ENCODE measurements around the gene PLVAP. TPM values are rescaled to one million over a fixed set of nuclear protein-coding genes. Genes with fewer than 3 reads are reported as not detected.
A peak's percentile ranks its signal among the peaks of the same experiment; 100 is the strongest.

PLVAP gene
- total RNA-seq, 1 donor from 2014 or later: 0.94 TPM

- Mint-ChIP-seq H3K27me3 (ENCODE audit: low read depth) (no peaks in the 10 kb centered on the region), H3K36me3 (peaks cover 6% of the 10 kb centered on the region), H3K4me1 (peaks cover 37% of the 10 kb centered on the region), H3K4me3 (peak overlapping the region; percentile 83), H3K27ac (peak overlapping the region; percentile 93), H3K9me3 (no peaks in the 10 kb centered on the region)
- no peak for TF ChIP-seq CTCF (IDR thresholded peaks at IDR 0.05; ENCODE audit: unreplicated experiment)
- no peak for DNase-seq (ENCODE audit: low spot score in 2 of 2, unreplicated experiment in 2 of 2)
Observed at GRCh38 chr19:17404621-17405249, 27.6 kb upstream of the PLVAP start.

GRCh38 chr19:17404015-17404414 is 26.9 kb upstream of the PLVAP start:
- Mint-ChIP-seq H3K4me1 (peaks cover 37% of the 10 kb centered on the region), H3K36me3 (peaks cover 6% of the 10 kb centered on the region), H3K4me3 (peak overlapping the region; percentile 83), H3K9me3 (no peaks in the 10 kb centered on the region), H3K27ac (peak overlapping the region; percentile 93), H3K27me3 (ENCODE audit: low read depth) (no peaks in the 10 kb centered on the region)
- TF ChIP-seq CTCF (IDR thresholded peaks at IDR 0.05; ENCODE audit: unreplicated experiment): no peak
- no peak for DNase-seq (ENCODE audit: low spot score in 2 of 2, unreplicated experiment in 2 of 2)

- Mint-ChIP-seq H3K36me3 (peaks cover 6% of the 10 kb centered on the region), H3K4me1 (peaks cover 37% of the 10 kb centered on the region), H3K27ac (peak overlapping the region; percentile 93), H3K9me3 (no peaks in the 10 kb centered on the region), H3K27me3 (ENCODE audit: low read depth) (no peaks in the 10 kb centered on the region), H3K4me3 (peak overlapping the region; percentile 83)
- no peak for TF ChIP-seq CTCF (IDR thresholded peaks at IDR 0.05; ENCODE audit: unreplicated experiment)
- DNase-seq (ENCODE audit: low spot score in 2 of 2, unreplicated experiment in 2 of 2): peak in 1 of 2 experiments; percentile 56
Observed at GRCh38 chr19:17402982-17403855, 26.1 kb upstream of the PLVAP start.

- Mint-ChIP-seq H3K4me3 (no peak overlapping the region), H3K4me1 (peaks cover 26% of the 10 kb centered on the region), H3K36me3 (peaks cover 10% of the 10 kb centered on the region), H3K9me3 (no peaks in the 10 kb centered on the region), H3K27me3 (ENCODE audit: low read depth) (no peaks in the 10 kb centered on the region), H3K27ac (no peak overlapping the region)
- DNase-seq (ENCODE audit: low spot score in 2 of 2, unreplicated experiment in 2 of 2): no peak
- TF ChIP-seq CTCF (IDR thresholded peaks at IDR 0.05; ENCODE audit: unreplicated experiment): no peak
Observed at GRCh38 chr19:17401628-17402027, 24.5 kb upstream of the PLVAP start.

GRCh38 chr19:17398902-17399527 is 21.9 kb upstream of the PLVAP start:
- H3K27ac Mint-ChIP-seq: no peak overlapping the region
- no peak overlapping the region for H3K4me3 Mint-ChIP-seq
- H3K27me3 Mint-ChIP-seq (ENCODE audit: low read depth): no peaks in the 10 kb centered on the region
- peaks cover 10% of the 10 kb centered on the region for H3K36me3 Mint-ChIP-seq
- TF ChIP-seq CTCF (IDR thresholded peaks at IDR 0.05; ENCODE audit: unreplicated experiment): no peak
- H3K9me3 Mint-ChIP-seq: no peaks in the 10 kb centered on the region
- H3K4me1 Mint-ChIP-seq: peaks cover 5% of the 10 kb centered on the region
- no peak for DNase-seq (ENCODE audit: low spot score in 2 of 2, unreplicated experiment in 2 of 2)
